Stimulated activated CD4-positive, alpha-beta T cell treated with anti-CD3 and anti-CD28 coated beads, Interleukin-12 subunit alpha, Interleukin-12 subunit beta, amount 100 ng/mL, for 24 hours (primary cell): Measurements from ENCODE around the gene DNMT3A.

Source experiments
- DNase-seq, 2 experiments: peaks; one replicate each; pipeline ENCODE4 v3.0.0-alpha.2; 2020; ENCODE audit warnings: low read depth in 2 of 2

The DNMT3A gene

GRCh38 chr2:25343187-25343825 lies 1.6 kb upstream of the DNMT3A start:
- no peak for DNase-seq

- DNase-seq: peak; percentile 62 to 68
Observed at GRCh38 chr2:25342372-25343186, 854 bp upstream of the DNMT3A start.

GRCh38 chr2:25341011-25341727 lies 556 bp downstream of the DNMT3A start:
- no peak for DNase-seq

- no peak for DNase-seq
Observed at GRCh38 chr2:25340181-25340921, 1.4 kb downstream of the DNMT3A start.

GRCh38 chr2:25339791-25340180 lies 1.9 kb downstream of the DNMT3A start:
- no peak for DNase-seq

- no peak for DNase-seq
Observed at GRCh38 chr2:25339211-25339674, 2.5 kb downstream of the DNMT3A start.

- no peak for DNase-seq
Observed at GRCh38 chr2:25338401-25338800, 3.3 kb downstream of the DNMT3A start.

GRCh38 chr2:25337891-25338290 lies 3.8 kb downstream of the DNMT3A start:
- no peak for DNase-seq

- DNase-seq: no peak
Observed at GRCh38 chr2:25337276-25337675, 4.4 kb downstream of the DNMT3A start.

- no peak for DNase-seq
Observed at GRCh38 chr2:25336383-25336841, 5.3 kb downstream of the DNMT3A start.

- no peak for DNase-seq
Observed at GRCh38 chr2:25335971-25336370, 5.8 kb downstream of the DNMT3A start.

GRCh38 chr2:25335204-25335603 lies 6.5 kb downstream of the DNMT3A start:
- DNase-seq: no peak

GRCh38 chr2:25334482-25334881 lies 7.2 kb downstream of the DNMT3A start:
- DNase-seq: no peak

GRCh38 chr2:25333981-25334380 lies 7.7 kb downstream of the DNMT3A start:
- DNase-seq: no peak

- no peak for DNase-seq
Observed at GRCh38 chr2:25332571-25332970, 9.2 kb downstream of the DNMT3A start.

GRCh38 chr2:25331686-25332365 lies 9.9 kb downstream of the DNMT3A start:
- DNase-seq: no peak

- no peak for DNase-seq
Observed at GRCh38 chr2:25330937-25331336, 10.8 kb downstream of the DNMT3A start.

GRCh38 chr2:25330273-25330672 lies 11.5 kb downstream of the DNMT3A start:
- DNase-seq: no peak

GRCh38 chr2:25328152-25329085 lies 13.3 kb downstream of the DNMT3A start:
- DNase-seq: no peak
